ENCODE results near the gene GID8.

GID8 gene

DNA sequence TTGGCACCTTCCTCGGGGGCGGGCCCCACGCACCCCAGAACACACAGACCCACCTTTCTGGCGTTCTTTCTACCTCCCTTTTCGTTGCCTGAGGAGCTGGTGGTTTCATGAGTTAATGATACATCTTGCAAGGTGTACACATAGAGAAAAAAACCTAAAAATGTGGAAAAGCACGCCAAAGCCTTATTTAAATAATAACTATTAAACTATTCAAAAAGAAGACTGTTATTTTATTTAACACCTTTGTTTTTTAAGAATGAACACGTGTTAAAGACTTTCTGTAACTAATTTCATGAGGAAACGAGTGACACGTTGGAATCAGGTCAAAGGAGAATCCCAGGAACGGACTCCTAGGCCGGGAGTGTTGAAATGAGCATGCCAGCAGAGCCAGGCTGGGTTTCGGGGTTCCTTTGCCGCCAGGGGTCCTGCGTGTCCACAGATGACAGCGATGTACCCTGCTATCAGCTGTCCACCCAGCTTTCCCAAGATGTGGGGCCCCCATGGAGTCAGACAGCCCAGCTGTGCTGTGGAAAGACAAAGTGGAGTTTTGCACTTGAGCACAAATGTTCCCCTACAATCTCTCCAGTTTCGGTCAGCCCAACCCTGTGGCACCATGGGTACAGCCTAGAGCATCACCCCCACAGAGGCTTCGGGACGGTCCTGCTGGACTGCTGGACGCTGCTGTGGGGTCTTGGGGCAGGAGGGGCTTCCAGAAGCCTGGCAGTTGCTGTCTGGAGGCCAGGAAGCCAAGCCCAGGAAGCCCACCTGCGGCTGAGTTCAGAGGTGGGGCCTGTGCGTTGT is 30.6 kb downstream of the GID8 start:
- Histone ChIP-seq H3K27me3 (replicated peaks; ENCODE audit: control insufficient read depth, insufficient read depth, low read length) (no peaks in the 10 kb centered on the region), H3K4me3 (replicated peaks; ENCODE audit: low read depth, low read length) (no peak overlapping the region), H3K36me3 (ENCODE audit: control insufficient read depth, insufficient read depth, low read length) (peaks cover 12% of the 10 kb centered on the region)
- DNase-seq (ENCODE audit: extremely low read depth, insufficient read length), result no peak
- TF ChIP-seq, protein P1, sequence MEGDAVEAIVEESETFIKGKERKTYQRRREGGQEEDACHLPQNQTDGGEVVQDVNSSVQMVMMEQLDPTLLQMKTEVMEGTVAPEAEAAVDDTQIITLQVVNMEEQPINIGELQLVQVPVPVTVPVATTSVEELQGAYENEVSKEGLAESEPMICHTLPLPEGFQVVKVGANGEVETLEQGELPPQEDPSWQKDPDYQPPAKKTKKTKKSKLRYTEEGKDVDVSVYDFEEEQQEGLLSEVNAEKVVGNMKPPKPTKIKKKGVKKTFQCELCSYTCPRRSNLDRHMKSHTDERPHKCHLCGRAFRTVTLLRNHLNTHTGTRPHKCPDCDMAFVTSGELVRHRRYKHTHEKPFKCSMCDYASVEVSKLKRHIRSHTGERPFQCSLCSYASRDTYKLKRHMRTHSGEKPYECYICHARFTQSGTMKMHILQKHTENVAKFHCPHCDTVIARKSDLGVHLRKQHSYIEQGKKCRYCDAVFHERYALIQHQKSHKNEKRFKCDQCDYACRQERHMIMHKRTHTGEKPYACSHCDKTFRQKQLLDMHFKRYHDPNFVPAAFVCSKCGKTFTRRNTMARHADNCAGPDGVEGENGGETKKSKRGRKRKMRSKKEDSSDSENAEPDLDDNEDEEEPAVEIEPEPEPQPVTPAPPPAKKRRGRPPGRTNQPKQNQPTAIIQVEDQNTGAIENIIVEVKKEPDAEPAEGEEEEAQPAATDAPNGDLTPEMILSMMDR (IDR thresholded peaks at IDR 0.05; ENCODE audit: insufficient read depth, low read length, poor library complexity, severe bottlenecking), result no peak

DNA sequence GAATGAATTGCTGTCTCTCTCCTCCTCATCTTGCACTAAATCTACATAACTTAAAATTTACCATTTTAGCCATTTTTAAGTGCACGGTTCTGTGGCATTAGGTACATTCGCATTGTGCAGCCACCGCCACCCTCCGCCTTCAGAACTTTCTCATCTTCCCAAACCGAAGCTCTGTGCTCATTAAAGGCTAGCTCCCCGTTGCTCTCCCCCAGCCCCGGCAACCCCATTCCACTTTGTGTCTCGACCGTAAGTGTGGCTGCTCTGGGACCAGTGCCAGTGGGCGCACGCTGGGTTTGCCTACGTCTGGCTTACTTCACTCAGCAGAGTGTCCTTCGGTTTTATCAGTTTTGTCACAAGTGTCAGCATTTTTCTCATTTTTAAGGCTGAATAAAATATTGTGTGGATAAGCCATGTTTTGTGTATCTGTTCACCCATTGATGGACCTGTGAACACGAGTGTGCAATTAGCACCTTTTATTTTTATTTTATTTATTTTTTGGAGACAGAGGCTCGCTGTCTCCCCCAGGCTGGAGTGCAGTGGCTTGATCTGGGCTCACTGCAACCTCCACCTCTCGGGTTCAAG is 31.3 kb downstream of the GID8 start:
- Histone ChIP-seq H3K36me3 (ENCODE audit: control insufficient read depth, insufficient read depth, low read length) (peaks cover 9% of the 10 kb centered on the region), H3K4me3 (replicated peaks; ENCODE audit: low read depth, low read length) (no peak overlapping the region), H3K27me3 (replicated peaks; ENCODE audit: control insufficient read depth, insufficient read depth, low read length) (no peaks in the 10 kb centered on the region)
- DNase-seq (ENCODE audit: extremely low read depth, insufficient read length), result no peak
- TF ChIP-seq, protein P1 (IDR thresholded peaks at IDR 0.05; ENCODE audit: insufficient read depth, low read length, poor library complexity, severe bottlenecking), result no peak

DNA sequence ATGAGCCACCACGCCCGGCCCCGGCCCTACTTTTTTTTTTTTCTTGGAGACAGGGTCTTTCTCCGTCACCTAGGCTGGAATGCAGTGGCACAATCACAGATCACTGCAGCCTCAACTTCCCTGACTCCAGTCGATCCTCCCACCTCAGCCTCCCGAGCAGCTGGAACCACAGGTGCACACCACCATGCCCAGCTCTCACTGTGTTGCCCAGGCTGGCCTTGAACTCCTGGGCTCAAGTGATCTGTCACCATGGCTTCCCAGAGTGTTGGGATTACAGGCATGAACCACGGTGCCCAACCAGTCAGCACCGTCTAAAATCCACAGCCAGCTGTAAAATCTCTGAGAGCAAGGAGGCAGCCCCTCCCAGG is 32.0 kb downstream of the GID8 start:
- TF ChIP-seq, protein P1 (IDR thresholded peaks at IDR 0.05; ENCODE audit: insufficient read depth, low read length, poor library complexity, severe bottlenecking), result no peak
- Histone ChIP-seq H3K4me3 (replicated peaks; ENCODE audit: low read depth, low read length) (no peak overlapping the region), H3K27me3 (replicated peaks; ENCODE audit: control insufficient read depth, insufficient read depth, low read length) (no peaks in the 10 kb centered on the region)

DNA sequence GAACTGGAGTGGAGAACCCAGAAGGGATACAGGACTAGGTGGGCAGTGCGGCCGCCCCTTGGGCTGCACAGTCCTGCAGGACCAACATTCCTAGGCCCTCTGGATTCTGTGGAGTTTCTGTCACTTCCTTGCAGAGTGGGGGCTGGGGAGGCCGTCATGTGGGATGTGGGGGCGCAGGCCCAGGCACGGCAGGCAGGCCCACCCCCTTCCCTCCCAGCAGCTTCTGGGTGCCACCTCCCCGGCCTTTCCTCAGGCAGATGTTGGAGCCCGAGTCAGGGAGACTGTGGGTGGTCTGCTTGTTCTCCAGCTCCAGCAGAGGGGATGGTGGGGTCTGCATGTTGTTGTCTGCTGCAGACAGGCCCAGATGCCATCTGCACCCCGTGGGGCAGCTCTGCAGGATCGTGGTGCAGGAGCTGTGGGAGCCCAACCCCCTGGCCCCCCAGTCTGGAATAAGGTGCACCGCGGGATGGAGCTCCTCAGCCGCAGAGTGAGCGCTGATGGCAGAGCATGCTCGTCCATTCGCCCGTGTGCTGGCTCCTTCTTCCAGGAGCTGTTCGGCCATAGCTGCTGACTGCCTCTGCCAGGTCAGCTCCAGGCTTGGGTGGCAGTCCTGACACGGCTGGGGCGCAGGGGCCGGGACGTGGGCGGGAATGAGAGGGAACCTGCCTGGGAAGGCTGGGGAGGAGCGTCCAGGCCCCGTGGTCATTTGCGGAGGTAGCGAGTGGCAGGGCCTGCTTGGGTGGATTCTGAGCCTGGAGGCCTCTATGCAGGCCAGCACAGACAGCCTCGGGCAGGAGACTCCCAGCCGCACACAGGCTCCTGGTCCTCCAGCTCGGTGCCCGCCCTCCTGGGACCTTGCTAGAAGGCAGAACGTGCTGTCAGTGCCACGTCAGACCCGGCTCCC is 32.6 kb downstream of the GID8 start:
- H3K4me3 ChIP-seq (replicated peaks; ENCODE audit: low read depth, low read length), result no peak overlapping the region
- DNase-seq (ENCODE audit: extremely low read depth, insufficient read length), result no peak
- no peaks in the 10 kb centered on the region for H3K27me3 ChIP-seq (replicated peaks; ENCODE audit: control insufficient read depth, insufficient read depth, low read length)
- peaks cover 1% of the 10 kb centered on the region; the same call in 1 of the 2 replicates for H3K36me3 ChIP-seq (ENCODE audit: control insufficient read depth, insufficient read depth, low read length)
- TF ChIP-seq, protein P1 (IDR thresholded peaks at IDR 0.05; ENCODE audit: insufficient read depth, low read length, poor library complexity, severe bottlenecking), result no peak

More for the DNA sequence above, 32.0 kb downstream of the GID8 start:
- peaks cover 3% of the 10 kb centered on the region for H3K36me3 ChIP-seq (ENCODE audit: control insufficient read depth, insufficient read depth, low read length)
- DNase-seq (ENCODE audit: extremely low read depth, insufficient read length), result no peak

DNA sequence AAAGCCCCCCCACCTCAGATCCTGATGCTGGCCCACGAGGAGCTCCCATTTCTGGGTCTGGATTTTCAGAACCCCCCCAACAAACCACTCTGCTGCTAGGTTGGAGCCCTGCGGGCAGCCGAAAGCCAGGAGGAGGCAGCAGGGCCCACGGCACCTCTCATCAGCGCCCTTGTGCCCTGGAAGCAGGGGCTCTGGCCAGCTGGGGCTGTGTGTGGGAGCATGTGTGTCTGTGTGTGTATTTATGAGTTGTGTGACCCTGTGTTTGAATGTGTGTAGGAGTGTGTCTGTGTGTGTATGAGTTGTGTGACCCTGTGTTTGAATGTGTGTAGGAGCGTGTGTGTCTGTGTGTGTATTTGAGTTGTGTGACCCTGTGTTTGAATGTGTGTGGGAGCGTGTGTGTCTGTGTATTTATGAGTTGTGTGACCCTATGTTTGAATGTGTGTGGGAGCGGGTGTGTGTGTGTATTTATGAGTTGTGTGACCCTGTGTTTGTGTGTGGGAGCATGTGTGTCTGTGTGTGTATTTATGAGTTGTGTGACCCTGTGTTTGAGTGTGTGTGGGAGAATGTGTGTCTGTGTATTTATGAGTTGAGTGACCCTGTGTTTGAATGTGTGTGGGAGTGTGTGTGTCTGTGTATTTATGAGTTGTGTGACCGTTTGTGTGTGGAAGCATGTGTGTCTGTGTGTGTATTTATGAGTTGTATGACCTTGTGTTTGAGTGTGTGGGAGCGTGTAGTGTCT is 33.4 kb downstream of the GID8 start:
- TF ChIP-seq, protein P1 (IDR thresholded peaks at IDR 0.05; ENCODE audit: insufficient read depth, low read length, poor library complexity, severe bottlenecking), result no peak
- H3K36me3 ChIP-seq (ENCODE audit: control insufficient read depth, insufficient read depth, low read length), result no peaks in the 10 kb centered on the region
- no peaks in the 10 kb centered on the region for H3K27me3 ChIP-seq (replicated peaks; ENCODE audit: control insufficient read depth, insufficient read depth, low read length)
- H3K4me3 ChIP-seq (replicated peaks; ENCODE audit: low read depth, low read length), result no peak overlapping the region
- DNase-seq (ENCODE audit: extremely low read depth, insufficient read length), result no peak
